Stimulated activated CD8-positive, alpha-beta memory T cell treated with anti-CD3 and anti-CD28 coated beads, Interleukin-12 subunit alpha, Interleukin-12 subunit beta, amount 100 ng/mL, for 4 hours (primary cell): ENCODE results near the gene ALG2.

ENCODE experiments used
- DNase-seq: peaks from one replicate; pipeline ENCODE4 v3.0.0-alpha.2; 2020; ENCODE audit warnings: low read depth

Gene ALG2

DNA sequence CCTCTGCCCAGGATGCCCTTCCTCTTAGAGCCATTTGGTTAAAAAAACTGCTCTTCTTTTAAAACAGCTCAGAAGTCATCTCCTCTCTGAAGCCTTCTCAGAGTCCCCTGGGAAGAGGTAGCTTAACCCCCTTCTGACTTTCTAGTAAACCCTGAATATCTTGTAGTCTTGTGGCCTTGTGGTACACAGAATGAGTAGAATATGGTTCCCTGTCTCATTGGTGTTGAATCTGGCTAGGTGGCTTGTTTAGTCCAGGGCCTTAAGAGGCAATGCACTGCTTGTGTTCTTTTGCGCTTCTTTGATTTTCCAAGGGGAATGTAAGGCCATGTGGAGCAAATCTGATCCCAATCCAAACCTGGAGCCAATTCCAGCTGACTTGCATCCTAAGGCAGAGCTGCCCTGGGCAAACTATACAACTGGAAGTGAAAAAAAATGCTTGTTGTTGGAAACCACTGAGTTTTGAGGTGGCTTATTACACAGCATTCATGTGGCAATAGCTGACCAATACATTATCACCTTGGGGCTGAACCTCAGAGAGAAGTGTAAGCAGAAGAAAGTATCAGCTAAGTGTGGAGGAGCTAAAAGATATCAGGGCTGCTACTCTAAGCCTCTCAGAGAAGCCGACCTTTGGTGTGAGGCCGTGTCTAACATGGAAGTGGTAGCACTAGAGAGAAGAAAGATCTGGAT is 31.0 kb downstream of the ALG2 start:
- no peak for DNase-seq

DNA sequence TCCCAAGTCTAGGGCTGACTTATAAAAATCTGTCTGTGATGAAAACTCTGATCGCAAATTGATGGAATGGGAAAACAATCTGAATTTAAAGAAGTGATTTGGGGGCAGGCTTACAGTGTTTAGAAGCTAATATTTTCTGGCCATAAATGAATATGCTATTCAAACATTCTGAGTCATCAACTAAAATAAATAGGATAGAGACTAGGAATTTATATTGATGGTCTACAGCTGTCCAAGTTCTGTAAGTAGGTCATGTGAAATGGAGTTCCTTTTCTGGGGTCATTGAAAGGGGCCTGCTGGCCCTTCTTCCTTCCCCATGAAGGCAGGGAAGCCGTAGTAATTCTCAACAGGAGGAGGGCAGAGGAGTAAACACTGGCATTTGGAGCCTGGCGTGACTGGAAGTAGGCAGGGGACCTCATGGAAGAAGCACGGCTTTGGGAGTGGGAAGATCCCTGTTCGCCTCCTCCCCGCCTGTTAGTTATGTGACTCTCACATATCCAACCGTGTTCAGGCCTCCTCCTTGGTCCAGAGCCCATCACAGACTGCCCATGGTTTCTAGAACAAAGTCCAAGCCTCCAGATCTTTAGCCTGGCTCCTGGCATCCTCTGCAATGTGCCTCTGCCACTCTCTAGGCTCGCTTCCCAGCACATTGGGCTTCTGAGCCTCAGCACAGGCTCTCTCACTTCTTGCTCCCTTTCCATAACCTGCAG is 31.7 kb downstream of the ALG2 start:
- DNase-seq, result no peak

DNA sequence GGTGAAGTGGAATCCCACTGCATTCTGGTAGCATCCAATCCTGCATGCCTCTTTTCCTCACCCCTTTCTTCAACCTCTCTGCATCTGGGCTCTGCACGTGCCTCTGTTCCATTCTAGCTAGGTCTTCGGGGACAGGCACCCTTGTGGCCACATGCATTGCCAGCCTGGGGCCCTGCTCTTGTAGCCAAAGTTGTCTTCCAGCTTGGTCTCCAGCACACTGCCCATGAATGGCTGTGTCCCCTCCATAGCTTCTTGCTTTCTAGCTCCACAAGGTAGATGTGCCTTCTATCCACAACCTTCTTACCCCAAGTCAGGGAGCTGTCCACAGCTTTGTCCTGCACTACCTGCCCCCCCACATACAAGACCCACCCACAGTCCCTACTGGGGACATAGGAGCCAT is 32.6 kb downstream of the ALG2 start:
- no peak for DNase-seq

DNA sequence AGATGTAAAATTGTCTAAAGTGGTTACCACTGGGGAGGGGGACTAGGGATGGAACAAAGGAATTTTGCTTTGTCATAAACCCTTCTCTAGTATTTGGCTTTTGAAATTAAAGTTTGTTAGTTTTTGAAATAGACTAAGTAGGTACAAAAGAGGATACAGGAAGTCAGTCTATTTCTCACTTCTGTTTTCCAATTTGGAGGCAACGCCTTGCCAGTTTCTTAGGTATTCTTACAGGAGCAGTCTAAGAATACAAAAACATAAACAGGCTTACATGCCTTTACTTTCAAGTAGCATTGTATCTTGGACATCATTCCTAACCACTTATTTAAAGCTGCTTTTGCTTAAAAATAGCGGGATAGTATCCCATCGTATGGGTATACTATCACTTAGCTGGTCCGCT is 34.4 kb downstream of the ALG2 start:
- no peak for DNase-seq

DNA sequence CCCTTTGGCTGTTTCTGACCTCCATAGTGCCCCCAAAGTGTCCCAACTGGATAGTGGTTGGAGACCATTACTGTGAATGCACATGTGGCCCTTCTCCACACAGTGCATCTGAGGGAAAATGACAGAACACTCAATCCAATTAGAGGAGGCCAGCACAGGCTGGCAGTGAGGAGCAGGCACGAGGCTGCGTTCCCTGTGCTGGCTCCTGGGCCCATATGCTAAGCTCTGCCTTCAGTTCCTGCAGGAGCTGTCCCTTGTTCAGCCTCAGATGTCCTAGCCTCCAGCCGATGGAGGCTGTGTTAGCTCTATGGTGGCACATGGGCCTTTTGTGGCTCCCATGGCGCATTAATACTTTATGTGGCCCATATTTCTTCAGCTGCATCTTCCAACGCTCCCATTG is 35.8 kb downstream of the ALG2 start:
- no peak for DNase-seq

DNA sequence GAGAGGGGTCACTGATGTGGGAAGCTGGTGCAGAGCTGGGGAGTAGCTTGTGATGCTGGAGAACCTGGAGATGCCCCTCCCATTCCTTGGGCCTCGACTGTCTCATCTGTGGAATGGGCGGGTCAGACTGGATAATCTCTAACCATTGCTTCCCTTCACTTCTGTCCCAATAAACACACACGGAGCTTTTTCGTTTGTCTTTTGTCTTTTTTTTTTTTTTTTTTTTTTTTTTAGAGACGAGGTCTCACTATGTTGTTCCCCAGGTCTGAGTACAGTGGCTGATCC is 36.5 kb downstream of the ALG2 start:
- DNase-seq, result no peak

DNA sequence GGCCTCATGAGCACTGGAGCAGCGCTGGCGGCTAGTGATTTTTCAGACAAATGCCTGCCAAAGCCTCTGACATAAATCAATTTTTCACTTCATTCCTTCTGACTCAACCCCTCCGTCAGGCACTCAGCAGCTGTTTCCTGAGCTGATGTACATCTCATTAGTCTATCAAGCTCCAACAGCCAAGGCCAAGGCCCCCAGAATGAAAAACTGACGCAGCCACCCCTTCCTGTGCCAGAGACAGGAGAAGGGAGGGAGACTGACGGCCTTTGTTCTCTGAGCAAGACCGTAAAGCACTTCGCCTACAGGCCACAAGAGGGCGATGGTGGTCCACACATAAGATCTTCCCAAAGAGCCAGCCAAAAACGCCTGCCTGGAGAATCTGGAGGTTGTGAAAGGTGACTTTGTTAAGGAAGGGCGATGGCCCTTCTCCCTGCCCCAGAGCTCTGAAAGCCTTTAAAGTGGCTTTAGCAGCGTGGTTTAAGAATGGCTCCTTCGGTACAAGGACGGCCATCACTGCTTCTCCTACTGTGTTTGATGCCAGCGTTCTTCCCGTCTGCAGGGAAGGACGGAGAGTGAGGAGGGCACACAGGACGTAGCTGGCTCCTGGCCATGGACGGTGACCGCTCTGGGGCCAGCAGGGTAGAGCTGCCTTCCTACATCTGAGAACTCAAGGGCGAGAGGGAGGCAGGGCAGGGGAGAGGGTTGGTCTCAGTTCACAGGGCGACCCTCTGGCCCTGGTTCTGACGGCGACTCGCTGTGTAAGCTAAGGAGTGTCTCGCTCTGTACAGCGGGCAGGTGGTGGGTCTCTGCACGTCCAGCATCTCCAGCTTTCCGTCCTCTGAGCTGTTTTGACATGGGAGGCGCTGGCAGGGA is 37.0 kb downstream of the ALG2 start:
- DNase-seq, result peak; percentile 56

DNA sequence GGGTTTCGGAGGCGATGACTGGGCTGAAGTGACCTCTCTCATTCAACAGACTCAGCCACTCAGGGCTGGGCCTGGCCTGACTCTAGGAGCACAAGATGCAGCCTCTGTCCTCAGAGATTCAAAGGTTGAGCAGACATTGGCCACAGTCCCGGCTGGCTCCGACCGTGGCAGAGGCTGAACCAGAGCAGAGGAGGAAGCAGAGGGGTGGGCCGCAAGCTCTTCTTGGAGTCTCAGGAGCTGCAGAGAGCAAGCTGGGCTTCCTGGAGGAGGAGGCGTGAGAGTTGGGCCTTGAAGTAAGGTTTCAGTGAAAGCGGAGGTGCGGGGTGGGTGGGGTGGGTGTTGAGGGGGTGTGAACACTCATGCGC is 37.6 kb downstream of the ALG2 start:
- DNase-seq, result no peak

DNA sequence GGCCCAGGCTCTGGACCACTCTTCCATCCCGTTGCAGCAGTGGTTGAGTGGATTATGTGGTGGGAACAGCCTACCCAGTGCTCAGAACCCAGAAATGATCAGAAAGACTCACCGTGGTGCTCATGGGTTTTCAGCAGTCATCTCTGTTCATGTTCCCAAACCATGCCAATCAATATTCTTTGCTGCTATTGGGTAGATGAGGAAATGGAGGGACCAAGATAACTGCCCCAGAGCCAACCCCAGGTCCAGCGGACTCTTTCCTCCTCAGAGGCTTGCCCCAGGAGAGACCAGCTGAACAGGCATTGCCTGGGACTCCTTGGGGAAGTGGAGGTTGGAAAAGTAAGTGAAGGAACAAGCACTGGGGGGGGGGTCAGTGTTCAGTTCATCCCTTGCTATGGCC is 38.1 kb downstream of the ALG2 start:
- DNase-seq, result no peak

DNA sequence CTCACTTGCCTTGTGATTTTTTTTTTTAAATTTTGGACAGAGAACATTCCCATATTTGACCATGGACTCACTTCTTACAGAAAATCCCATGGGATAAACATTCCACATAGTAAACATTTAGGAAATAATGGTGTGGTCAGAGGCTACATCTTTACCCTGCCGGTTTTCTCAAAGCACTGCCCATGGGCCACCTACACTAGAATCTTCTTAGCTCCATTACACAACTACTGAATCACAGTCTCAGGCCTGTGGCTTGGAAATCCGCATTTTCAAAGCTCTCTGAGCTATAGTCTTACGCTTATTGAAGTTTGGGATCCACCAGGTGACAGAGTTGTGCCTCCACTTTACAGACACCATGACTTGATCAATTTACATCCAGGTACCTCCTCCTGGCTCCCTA is 39.4 kb downstream of the ALG2 start:
- DNase-seq, result no peak

DNA sequence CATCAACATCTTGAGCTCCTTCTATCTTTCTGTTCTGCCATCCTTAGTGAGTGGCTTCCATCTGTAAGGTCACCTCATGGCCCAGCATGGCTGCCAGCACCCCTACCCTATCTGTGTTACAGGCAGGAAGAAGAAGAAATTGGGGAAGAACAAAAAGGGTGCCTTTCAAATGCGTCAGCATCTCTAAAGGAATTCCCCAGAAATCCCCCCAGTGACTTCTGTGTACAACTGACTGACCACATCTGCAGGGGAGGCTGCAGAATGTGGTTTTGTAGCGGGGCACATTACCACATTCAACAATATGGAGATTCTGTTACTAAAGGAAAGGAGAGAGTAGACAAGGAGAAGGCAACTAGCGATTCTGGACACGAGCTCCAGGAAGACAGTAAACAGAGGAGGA is 40.1 kb downstream of the ALG2 start:
- DNase-seq, result no peak

DNA sequence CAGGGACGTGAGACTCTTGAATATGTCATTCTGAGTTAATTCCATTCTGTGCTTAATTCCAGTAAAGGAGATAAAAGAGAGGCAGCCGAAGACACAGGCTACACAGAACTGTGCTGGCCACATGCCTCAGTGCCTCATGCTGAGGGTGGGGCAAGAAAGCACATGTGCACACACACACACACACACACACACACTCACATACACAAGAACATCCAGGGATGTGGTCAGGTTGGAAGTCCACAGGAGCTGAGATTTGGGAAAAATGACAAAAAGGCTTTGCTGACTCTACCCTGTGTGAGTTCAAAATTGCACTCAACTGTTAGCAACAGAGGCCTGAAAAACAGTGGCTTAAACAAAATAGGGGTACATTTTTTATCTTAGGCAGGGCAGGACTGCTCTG is 40.5 kb downstream of the ALG2 start:
- no peak for DNase-seq

DNA sequence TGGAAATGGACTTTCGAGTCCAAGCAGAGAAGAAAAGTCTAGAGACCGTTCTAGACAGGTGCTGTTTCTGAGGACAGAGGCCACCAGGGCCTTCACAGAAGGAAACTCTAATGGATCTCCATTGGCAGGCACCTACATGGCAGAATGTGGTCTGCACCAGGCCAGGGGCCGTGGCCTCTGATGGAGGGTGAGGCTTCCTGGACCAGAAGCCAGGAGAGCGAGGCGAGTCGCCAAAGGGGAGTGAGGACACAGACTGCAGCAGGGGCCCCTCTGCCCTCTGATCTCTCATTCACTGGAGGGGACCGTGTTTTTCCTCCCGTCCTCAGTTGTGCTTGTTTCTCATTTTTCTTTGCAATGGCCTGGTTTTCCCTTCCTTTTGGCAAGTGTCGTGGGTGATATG is 41.1 kb downstream of the ALG2 start:
- DNase-seq, result no peak

DNA sequence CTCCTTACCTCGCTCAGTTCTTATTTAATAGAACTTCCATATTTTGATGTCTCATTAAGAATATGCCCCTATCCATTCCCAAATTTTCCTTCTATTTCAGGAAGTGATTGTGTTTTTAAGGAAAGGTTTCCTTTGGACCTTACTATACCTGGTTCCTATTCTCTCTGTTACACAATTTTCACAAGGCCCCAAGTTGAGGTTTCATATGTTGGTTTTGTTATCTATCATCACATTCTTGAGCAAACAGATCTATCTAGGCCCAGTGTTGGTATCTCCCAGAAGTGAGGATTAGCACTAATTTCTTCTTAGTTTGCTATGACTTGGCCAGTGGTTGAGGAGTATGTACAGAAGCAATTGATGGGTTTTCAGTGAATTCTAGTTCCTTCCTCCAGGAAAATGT is 41.5 kb downstream of the ALG2 start:
- DNase-seq, result no peak

DNA sequence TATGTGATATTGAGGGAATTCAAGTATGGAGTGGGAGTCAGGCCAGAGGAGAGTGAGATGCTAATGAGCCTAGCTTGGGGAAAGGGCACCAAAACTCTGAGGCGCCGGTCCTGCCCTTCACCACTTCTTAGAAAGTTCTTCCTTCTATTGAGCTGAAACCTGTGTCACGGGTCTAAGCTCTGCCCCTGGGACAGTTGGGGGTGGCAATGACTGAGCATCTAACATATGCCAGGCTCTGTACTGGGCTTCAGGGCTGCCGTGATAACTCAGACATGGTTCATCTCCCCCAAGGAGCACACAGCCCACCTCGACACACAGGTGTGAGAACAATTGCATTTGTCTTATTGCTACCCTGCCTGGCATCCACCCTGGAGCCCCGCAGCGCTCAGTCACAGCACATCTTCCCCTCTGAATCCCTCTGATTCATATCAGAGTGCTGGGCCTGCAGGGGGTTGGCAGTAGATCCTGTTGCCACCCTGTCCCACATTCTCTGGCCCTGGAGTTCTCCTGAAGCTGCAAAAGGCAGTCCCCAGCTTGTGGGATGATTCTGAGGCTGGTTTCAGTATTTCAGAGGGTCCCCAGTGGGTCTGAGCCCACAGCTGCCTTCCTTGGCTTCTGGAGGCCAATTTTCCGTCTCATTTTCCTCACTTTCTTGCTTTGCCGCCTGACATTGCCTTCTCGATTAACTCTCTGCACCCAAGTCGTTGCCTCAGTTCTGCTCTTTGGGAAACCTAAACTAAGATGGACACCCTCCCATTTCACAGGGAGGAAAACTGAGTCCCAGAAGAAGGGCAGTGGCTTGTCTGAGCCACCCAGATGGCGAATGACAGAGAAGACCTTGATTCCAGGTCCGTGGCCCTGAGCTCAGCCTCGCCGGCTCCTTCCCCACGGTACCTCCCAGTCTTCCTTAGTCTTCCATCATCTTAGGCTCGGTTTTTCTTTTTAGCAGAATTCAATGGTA is 42.5 kb downstream of the ALG2 start:
- no peak for DNase-seq

DNA sequence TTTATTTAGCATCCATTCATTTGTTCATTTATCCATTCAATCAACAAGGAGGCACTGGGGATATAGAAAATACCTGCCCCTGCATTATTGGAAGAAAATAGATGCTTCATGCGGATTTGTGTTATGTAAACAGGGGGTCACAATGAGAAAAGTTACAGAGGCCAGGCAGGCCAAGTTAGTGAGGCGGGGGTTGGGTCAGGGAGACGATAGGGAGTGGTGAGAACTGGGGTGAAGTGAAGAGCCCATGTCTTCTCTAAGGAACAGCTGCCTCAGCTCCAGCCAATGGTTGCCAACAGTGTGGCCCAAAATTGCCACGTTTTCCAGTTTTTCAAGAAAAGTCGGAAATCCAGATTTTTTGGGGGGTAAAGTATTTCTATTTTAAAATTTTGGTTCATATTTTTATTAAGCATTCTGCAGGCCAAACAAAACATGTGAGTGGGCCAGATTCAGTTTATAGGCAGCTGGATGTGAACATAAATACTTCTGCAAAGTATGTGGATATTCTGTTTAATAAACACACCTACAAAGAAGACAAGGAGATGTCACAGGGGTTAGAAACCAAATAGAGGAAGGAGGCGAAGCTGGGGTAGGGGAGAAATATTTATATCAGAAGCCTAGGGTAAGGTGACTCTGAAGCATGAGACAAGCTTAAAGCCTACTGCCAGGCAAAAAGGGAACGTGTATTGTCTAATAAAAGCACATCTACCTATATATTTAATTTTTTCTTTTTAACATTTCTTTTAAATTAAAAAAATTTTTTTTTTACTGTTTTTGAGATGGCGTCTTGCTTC is 44.0 kb downstream of the ALG2 start:
- no peak for DNase-seq

DNA sequence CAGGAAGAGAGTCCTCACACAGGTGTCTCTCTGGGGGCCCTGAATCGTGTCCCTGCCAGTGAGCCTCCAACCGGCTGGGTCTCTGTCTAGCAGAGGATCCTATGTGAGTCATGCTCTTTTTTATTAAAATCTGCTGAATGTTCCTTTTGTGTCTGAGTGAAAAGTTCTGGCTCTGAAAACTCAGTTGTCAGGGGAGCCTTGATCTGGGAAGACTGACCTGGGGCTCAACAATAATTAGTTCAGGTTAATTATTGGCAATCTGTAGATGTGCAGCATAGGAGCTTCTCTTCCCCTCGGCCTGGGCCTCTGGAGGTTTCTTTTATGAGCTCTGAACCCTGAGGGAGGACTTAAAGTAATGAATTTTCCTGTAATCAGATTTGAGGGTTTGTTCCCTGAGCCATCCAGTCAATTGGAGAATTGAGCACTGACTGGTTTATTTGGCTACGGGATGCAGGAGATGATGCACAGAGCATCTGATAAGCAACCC is 45.2 kb downstream of the ALG2 start:
- no peak for DNase-seq

DNA sequence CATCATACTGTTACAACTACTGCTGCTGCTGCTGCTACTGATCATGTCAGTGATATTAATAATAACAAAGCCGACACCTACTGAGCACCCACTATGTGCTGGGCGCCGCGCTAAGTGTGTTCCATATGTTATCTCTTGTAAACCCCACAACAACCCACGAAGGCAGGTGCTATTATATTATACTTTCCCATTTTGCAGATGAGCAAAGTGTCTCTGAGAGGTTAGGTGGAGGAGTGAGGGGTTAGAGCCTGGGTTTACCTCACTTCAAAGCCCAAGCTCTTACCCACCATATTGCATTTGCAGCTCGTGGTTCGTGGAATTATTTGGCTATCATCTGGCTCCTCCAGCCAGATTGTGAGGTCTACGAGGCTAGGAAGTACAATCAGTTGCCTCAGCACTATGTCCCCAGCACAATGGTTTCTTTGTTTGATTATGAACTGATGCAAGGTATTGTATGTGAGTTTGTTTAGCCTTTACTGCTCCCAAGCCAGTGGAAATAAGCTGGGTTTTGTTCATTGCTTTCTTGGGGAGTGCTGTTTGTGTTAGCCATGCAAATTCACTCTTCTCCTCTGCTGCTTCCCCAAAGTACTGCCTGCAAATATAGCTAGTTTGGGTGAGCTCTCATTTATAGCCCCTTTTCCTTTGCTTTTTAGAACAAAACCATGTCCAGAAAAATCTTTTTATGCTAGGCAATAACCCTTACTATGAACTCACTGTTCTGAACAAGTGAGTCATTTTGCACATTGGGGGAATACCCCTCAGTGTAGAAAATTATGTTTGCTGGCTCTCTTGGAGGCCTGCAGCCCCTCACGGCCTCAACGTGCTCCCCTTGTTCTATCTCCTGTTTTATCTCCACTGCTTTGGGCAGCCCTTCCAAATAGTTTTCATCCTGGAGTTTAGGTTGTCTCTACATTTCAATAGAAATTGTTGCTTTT is 47.9 kb downstream of the ALG2 start:
- DNase-seq, result no peak

DNA sequence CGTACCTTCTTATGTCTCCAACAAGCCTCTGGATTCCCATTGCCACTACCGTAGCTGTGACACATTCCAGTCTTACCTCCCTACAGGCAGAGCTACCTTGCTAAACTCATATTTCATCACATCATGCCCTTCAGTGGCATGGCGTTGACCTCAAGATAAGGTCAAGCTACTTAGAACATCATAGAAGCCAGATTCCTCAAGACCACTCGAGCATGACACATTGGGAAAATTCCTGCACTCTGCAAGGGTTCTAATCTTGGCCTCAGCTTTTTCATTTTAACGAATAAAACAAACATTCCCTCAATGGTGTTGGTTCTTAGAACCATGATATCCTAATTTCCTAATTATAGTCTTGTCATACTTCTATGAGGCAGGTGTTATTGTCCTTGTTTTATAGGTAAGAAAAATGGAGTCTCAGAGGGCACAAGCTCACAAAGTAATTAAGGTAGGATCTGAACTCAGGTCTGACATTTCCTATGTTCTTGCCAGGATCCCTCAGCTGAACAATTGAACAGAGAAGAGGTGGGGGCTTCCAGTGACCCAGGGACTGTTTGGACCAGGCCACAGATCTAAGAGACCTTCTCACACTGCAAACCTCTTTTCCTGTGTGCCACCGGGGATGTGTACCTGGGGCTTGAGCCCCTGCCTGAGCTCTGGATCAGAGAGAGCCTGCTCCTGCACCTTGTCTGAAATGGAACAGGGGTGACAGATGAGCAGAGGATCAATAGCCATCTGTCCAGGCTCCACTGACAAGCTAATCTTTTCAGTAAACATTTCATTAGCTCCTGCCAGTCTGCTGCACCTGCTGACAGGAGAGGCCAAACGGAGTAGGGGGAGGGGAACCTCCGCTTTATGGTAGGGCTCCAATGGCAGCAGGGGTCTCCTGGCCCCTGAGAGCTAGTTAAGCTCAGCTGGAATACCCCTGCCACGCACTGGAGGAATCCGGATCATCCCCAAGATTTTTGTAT is 49.3 kb downstream of the ALG2 start:
- no peak for DNase-seq
